Measurements from ENCODE around the gene RSBN1L. TPM values are rescaled to one million over a fixed set of nuclear protein-coding genes. Genes with fewer than 3 reads are reported as not detected.

Gene RSBN1L
- total and polyA plus RNA-seq, 7 donors, result 2.0 to 10.1 (median 7.5) TPM

- peaks cover 0 to 8% of the 10 kb centered on the region in 2 donors for H3K36me3 ChIP-seq (ENCODE audit: insufficient read depth in 1 of 2, low read depth in 1 of 2)
- no peak overlapping the region for H3K27ac ChIP-seq
- 93 to 100% (median 96%) methylated on average over 2 of the region's 2 CpGs for WGBS, 3 donors
- intact Hi-C loops (cut with DNase I), result no loop called here
- no peaks in the 10 kb centered on the region for H3K27me3 ChIP-seq (ENCODE audit: insufficient read depth in 3 of 3, low read length in 2 of 3)
- H3K9me3 ChIP-seq, result no peaks in the 10 kb centered on the region
- ATAC-seq, result no peak
- TF ChIP-seq, protein P1, sequence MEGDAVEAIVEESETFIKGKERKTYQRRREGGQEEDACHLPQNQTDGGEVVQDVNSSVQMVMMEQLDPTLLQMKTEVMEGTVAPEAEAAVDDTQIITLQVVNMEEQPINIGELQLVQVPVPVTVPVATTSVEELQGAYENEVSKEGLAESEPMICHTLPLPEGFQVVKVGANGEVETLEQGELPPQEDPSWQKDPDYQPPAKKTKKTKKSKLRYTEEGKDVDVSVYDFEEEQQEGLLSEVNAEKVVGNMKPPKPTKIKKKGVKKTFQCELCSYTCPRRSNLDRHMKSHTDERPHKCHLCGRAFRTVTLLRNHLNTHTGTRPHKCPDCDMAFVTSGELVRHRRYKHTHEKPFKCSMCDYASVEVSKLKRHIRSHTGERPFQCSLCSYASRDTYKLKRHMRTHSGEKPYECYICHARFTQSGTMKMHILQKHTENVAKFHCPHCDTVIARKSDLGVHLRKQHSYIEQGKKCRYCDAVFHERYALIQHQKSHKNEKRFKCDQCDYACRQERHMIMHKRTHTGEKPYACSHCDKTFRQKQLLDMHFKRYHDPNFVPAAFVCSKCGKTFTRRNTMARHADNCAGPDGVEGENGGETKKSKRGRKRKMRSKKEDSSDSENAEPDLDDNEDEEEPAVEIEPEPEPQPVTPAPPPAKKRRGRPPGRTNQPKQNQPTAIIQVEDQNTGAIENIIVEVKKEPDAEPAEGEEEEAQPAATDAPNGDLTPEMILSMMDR (IDR thresholded peaks at IDR 0.05), result no peak
- peaks cover 5% of the 10 kb centered on the region for H3K4me1 ChIP-seq
- no peak for DNase-seq
- no peak overlapping the region for H3K4me3 ChIP-seq
These were observed 50.5 kb downstream of the RSBN1L start for GRCh38 chr7:77746824-77747165.

DNA sequence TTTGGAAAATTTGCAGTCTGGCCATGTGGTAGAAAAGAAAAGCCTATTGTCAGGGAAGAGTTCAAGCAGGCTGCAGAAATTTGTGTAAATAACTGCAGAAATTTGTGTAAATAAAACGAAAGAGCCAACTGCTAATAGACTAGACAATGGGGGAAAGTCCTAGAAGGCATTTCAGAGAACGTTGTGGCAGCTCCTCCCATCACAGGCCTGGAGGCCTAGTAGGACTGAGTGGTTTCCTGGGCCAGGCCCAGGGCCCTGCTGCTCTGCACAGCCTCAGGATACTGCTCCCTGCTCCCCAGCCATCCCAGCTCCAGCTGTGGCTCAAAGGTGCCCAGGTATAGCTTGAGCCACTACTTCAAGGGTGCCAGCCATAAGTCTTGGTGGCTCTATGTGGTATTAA, 50.9 kb downstream of the RSBN1L start:
- intact Hi-C loops (cut with DNase I), result no loop called here
- Histone ChIP-seq H3K4me1 (peaks cover 9% of the 10 kb centered on the region), H3K27me3 (ENCODE audit: insufficient read depth in 3 of 3, low read length in 2 of 3) (no peaks in the 10 kb centered on the region), H3K9me3 (no peaks in the 10 kb centered on the region), H3K36me3 (ENCODE audit: insufficient read depth in 1 of 2, low read depth in 1 of 2) (peaks cover 0 to 8% of the 10 kb centered on the region in 2 donors), H3K27ac (no peak overlapping the region), H3K4me3 (no peak overlapping the region)
- ATAC-seq (no peak), DNase-seq (no peak)
- 83 to 90% (median 88%) methylated on average over 2 of the region's 2 CpGs for WGBS, 3 donors
- TF ChIP-seq, protein P1 (IDR thresholded peaks at IDR 0.05), result no peak

- Histone ChIP-seq H3K27me3 (ENCODE audit: insufficient read depth in 3 of 3, low read length in 2 of 3) (no peaks in the 10 kb centered on the region), H3K4me1 (peaks cover 14% of the 10 kb centered on the region), H3K27ac (peak overlapping the region; percentile 23), H3K36me3 (ENCODE audit: insufficient read depth in 1 of 2, low read depth in 1 of 2) (peaks cover 0 to 8% of the 10 kb centered on the region in 2 donors), H3K4me3 (no peak overlapping the region), H3K9me3 (no peaks in the 10 kb centered on the region)
- TF ChIP-seq, protein P1 (IDR thresholded peaks at IDR 0.05), result no peak
- DNase-seq (no peak), ATAC-seq (no peak)
- intact Hi-C loops (cut with DNase I), result no loop called here
- 66 to 82% (median 76%) methylated on average over 1 of the region's 1 CpG for WGBS, 3 donors
These were observed 51.5 kb downstream of the RSBN1L start for GRCh38 chr7:77747718-77748117.

DNA sequence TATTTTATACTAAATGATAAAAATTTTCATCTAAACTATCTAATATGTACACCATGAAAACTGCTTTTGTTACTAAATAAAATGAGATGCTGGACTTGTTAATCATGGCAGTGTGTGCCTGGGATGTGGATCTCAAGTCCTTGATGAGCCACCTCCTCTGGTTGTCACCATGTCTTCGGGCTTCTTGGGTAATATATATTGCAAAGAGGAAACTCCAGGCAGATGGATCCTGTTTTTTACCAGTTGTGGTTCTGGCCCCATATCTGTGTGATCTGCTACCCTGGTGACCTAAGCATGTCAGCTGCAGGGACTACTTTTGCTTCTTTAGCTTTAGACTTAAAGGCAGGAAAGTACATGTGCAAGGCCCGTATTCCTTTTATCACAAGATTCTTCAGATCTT, 55.8 kb downstream of the RSBN1L start:
- intact Hi-C loops (cut with DNase I), result loop anchor here (10.0 kb wide), 2 partner anchors 307 to 497 kb away; no protein-coding TSS in a partner anchor
- Histone ChIP-seq H3K4me3 (no peak overlapping the region), H3K27me3 (ENCODE audit: insufficient read depth in 3 of 3, low read length in 2 of 3) (no peaks in the 10 kb centered on the region), H3K36me3 (ENCODE audit: insufficient read depth in 1 of 2, low read depth in 1 of 2) (peaks cover 0 to 8% of the 10 kb centered on the region in 2 donors), H3K9me3 (no peaks in the 10 kb centered on the region), H3K27ac (no peak overlapping the region), H3K4me1 (peaks cover 22% of the 10 kb centered on the region)
- 69 to 79% (median 71%) methylated on average over 2 of the region's 2 CpGs for WGBS, 3 donors
- no peak for DNase-seq
- TF ChIP-seq, protein P1 (IDR thresholded peaks at IDR 0.05), result no peak
- peak in 3 of 4 donors; percentile 33 to 60 (median 50) for ATAC-seq

DNA sequence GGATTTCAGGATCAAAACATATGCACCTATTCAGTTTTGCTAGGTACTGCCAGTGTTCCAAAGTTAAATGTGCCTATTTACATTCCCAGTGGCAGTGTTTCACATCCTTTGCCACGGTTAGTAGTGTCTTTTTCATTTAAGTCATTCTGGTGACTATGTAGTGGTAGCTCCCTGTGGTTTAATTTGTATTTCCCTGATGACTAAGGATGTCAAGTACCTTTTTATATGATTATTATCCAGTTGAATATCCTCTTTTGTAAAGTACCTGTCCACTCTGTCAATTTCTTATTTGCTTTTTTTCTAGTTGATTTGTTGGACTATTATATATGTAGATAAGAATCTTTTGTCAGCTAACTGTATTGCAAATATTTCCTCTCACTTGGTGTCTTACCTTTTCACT, 56.9 kb downstream of the RSBN1L start:
- intact Hi-C loops (cut with DNase I), result loop anchor here (10.0 kb wide), 2 partner anchors 308 to 498 kb away; no protein-coding TSS in a partner anchor

More for the DNA sequence above, 56.9 kb downstream of the RSBN1L start:
- H3K9me3 ChIP-seq, result no peaks in the 10 kb centered on the region
- peaks cover 32% of the 10 kb centered on the region for H3K4me1 ChIP-seq
- H3K4me3 ChIP-seq, result no peak overlapping the region
- no peaks in the 10 kb centered on the region for H3K27me3 ChIP-seq (ENCODE audit: insufficient read depth in 3 of 3, low read length in 2 of 3)
- H3K36me3 ChIP-seq (ENCODE audit: insufficient read depth in 1 of 2, low read depth in 1 of 2), result peaks cover 0 to 8% of the 10 kb centered on the region in 2 donors
- no peak overlapping the region for H3K27ac ChIP-seq
- WGBS, 3 donors, result 29 to 88% (median 43%) methylated on average over 1 of the region's 1 CpG
- TF ChIP-seq, protein P1 (IDR thresholded peaks at IDR 0.05), result no peak
- DNase-seq (no peak), ATAC-seq (no peak)
